Muscle of leg (tissue), 11 donors: ENCODE results near the gene EYS. TPM values are rescaled to one million over a fixed set of nuclear protein-coding genes. Genes with fewer than 3 reads are reported as not detected.

Experiments used
- DNase-seq: peaks from one replicate; pipeline ENCODE4 v3.0.0; 2013
- H3K27ac ChIP-seq: one replicate; pipeline ENCODE4 v1.5.1; 2013; ENCODE audit warnings: mild to moderate bottlenecking, low read length, control low read depth
- H3K27me3 ChIP-seq: one replicate; pipeline ENCODE4 v1.6.1; 2013; ENCODE audit warnings: low read length; ENCODE audit not compliant: control insufficient read depth, insufficient read depth
- H3K36me3 ChIP-seq: one replicate; pipeline ENCODE4 v1.6.1; 2013; ENCODE audit warnings: low read length; ENCODE audit not compliant: control insufficient read depth, insufficient read depth
- H3K4me1 ChIP-seq: one replicate; pipeline ENCODE4 v1.6.1; 2013; ENCODE audit warnings: low read length; ENCODE audit not compliant: control insufficient read depth, insufficient read depth
- H3K4me3 ChIP-seq: one replicate; pipeline ENCODE4 v1.5.1; 2013; ENCODE audit warnings: low read length, control low read depth
- H3K9me3 ChIP-seq: replicated peaks from 2 replicates; pipeline ENCODE4 v1.6.1; 2013; ENCODE audit warnings: low read depth, low read length; ENCODE audit not compliant: control insufficient read depth
- WGBS: methylation state at CpG from one replicate; pipeline ENCODE4 v1.1.5; 2013; ENCODE audit warnings: missing lambda C conversion rate; ENCODE audit not compliant: insufficient coverage; 5-methylcytosine and 5-hydroxymethylcytosine counted together
- polyA plus RNA-seq, 8 donors: library from polyadenylated mRNA; unstranded; fragments of 120-200 nt; gene quantifications; one replicate each; pipeline versions ENCODE4 v1.2.1 to v1.2.3, GENCODE V29; 2013; ENCODE audit warnings: inconsistent platforms in 1 of 8, low replicate concordance in 1 of 8; ENCODE audit not compliant: insufficient read length in 8 of 8, insufficient read depth in 1 of 8
- total RNA-seq: library from RNA; stranded (reverse); fragments of 120-200 nt; gene quantifications from one replicate; pipeline ENCODE4 v1.2.4, GENCODE V29; 2013

Gene EYS
- total and polyA plus RNA-seq, 9 donors = 0.24 to 1.1 (median 0.66) TPM

DNA sequence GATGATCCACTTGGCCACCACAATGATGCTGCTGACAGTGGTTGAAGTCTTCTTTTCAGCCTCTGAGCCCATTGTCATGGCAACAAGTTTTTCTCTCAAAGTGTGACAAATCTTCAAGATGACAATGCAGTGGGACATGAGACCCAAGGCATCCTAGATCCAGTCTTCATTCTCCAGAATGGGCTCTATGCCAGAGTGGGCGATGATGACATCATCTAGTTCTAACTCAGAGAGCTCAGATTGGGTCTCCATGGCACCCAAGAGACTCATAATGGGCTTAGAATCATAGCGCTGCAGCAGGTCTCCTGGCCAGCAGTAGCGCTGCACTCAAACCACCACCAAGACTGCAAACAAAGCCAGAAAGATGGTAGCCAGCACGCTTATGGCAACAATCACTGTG is 973.6 kb downstream of the EYS start:
- 91% methylated on average over 4 of the region's 4 CpGs for WGBS
- Histone ChIP-seq H3K9me3 (peaks cover 13% of the 10 kb centered on the region), H3K27ac (no peak overlapping the region), H3K4me1 (no peaks in the 10 kb centered on the region), H3K4me3 (no peak overlapping the region), H3K27me3 (no peaks in the 10 kb centered on the region), H3K36me3 (no peaks in the 10 kb centered on the region)
- DNase-seq = no peak

GRCh38 chr6:64732888-64733287 is 974.1 kb downstream of the EYS start:
- Histone ChIP-seq H3K36me3 (no peaks in the 10 kb centered on the region), H3K4me1 (no peaks in the 10 kb centered on the region), H3K27ac (no peak overlapping the region), H3K4me3 (no peak overlapping the region), H3K27me3 (no peaks in the 10 kb centered on the region), H3K9me3 (peaks cover 11% of the 10 kb centered on the region)
- DNase-seq = no peak

DNA sequence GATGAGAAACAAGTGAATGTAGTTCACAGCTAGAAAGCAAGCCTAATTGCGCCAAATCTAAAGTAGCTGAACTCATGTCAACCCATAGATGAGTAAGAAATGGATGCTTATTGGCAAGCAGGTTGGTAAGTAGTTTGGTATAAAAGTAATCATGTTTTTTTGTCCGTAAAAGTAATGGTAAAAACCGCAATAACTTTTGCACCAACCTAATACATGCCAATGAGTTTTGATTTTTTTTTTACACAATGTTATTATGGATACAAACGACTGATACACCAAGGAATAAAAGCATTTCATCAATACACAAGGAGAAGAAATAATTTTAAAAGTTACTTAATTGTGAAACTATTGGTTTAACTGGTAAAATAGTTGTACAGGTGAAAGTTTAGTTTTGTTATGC is 977.5 kb downstream of the EYS start:
- Histone ChIP-seq H3K4me3 (no peak overlapping the region), H3K36me3 (no peaks in the 10 kb centered on the region), H3K27me3 (no peaks in the 10 kb centered on the region), H3K27ac (no peak overlapping the region), H3K9me3 (peaks cover 11% of the 10 kb centered on the region), H3K4me1 (no peaks in the 10 kb centered on the region)
- DNase-seq = no peak
- WGBS = no CpG with 5 or more reads among the region's 4 CpGs

- no peaks in the 10 kb centered on the region for H3K4me1 ChIP-seq
- no CpG with 5 or more reads among the region's 5 CpGs for WGBS
- DNase-seq = no peak
- H3K36me3 ChIP-seq = no peaks in the 10 kb centered on the region
- no peak overlapping the region for H3K4me3 ChIP-seq
- no peaks in the 10 kb centered on the region for H3K27me3 ChIP-seq
- H3K27ac ChIP-seq = no peak overlapping the region
- H3K9me3 ChIP-seq = peaks cover 11% of the 10 kb centered on the region
These were observed 980.0 kb downstream of the EYS start for GRCh38 chr6:64727075-64727474.

GRCh38 chr6:64724091-64724490 is 982.9 kb downstream of the EYS start:
- Histone ChIP-seq H3K27me3 (no peaks in the 10 kb centered on the region), H3K36me3 (no peaks in the 10 kb centered on the region), H3K4me1 (no peaks in the 10 kb centered on the region), H3K4me3 (no peak overlapping the region), H3K27ac (no peak overlapping the region), H3K9me3 (peaks cover 5% of the 10 kb centered on the region)
- WGBS = no CpG with 5 or more reads among the region's 3 CpGs
- DNase-seq = no peak

GRCh38 chr6:64723327-64724058 is 983.5 kb downstream of the EYS start:
- no peak overlapping the region for H3K4me3 ChIP-seq
- no peaks in the 10 kb centered on the region for H3K36me3 ChIP-seq
- H3K27ac ChIP-seq = no peak overlapping the region
- no peaks in the 10 kb centered on the region for H3K4me1 ChIP-seq
- no peak for DNase-seq
- no peaks in the 10 kb centered on the region for H3K27me3 ChIP-seq
- no CpG with 5 or more reads among the region's 5 CpGs for WGBS
- H3K9me3 ChIP-seq = peaks cover under 1% of the 10 kb centered on the region

DNA sequence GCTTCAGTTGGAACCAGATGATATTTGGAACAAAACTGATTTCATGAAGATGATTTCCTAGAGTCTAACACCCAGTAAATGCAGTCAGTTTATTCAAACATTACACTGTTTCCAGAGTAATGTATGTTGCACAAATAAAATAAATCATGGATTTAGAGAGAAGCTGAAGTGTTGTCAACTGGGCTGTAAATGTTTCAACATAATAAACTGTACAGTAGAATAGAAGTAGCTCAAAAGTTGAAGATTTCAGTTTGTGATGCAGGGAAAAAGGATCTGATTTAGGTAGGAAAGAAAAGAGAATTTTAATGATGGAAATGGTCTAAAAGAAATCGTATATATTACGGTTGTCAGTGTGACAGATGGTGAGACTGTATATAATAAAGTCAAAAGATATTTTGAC is 985.2 kb downstream of the EYS start:
- no peaks in the 10 kb centered on the region for H3K36me3 ChIP-seq
- H3K4me3 ChIP-seq = no peak overlapping the region
- no peaks in the 10 kb centered on the region for H3K4me1 ChIP-seq
- H3K27ac ChIP-seq = no peak overlapping the region
- 100% methylated on average over 2 of the region's 2 CpGs for WGBS
- H3K9me3 ChIP-seq = no peaks in the 10 kb centered on the region
- DNase-seq = no peak
- no peaks in the 10 kb centered on the region for H3K27me3 ChIP-seq

GRCh38 chr6:64717281-64717680 is 989.7 kb downstream of the EYS start:
- Histone ChIP-seq H3K4me1 (no peaks in the 10 kb centered on the region), H3K4me3 (no peak overlapping the region), H3K36me3 (no peaks in the 10 kb centered on the region), H3K9me3 (no peaks in the 10 kb centered on the region), H3K27me3 (no peaks in the 10 kb centered on the region), H3K27ac (no peak overlapping the region)
- DNase-seq = no peak
- WGBS = no CpG with 5 or more reads among the region's 3 CpGs

DNA sequence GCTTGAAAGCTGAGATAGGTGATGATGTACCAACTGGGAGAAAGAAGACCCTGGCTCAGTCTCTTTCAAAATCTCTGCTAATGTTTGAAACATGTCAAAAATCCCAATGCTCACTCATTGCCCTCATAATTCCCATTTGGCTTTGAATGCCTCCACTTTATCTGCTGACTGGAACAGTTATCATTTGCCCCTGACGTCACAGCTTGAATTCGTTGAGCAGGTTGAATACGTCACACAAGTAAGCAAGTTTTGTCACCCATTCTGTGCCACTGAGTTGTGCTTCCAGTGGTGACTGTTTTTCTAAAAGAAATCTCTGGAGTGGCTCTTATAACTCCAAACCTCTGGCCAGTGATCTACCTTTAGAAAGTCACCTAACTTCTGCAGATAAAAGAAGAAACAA is 991.4 kb downstream of the EYS start:
- 97% methylated on average over 3 of the region's 3 CpGs for WGBS
- Histone ChIP-seq H3K27me3 (no peaks in the 10 kb centered on the region), H3K36me3 (no peaks in the 10 kb centered on the region), H3K9me3 (no peaks in the 10 kb centered on the region), H3K4me3 (no peak overlapping the region), H3K4me1 (no peaks in the 10 kb centered on the region), H3K27ac (no peak overlapping the region)
- no peak for DNase-seq

DNA sequence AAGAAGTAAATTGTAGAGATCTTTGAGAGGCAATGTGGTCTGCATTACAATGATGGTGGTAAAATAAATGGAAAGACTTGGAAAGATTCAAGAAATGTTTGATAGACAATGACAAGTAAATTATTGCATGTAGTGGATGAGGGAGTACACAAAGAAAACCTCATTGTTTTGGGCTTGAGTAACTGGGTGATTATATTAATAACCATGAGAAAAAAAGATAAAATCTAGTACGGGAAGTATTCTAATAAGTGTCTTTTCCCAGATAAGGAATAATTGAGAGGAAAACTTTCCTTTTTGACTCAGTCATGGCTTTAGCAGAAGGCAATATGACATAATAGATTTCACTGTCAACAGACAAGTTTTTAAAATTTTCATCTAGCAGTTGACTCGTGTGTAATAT is 993.0 kb downstream of the EYS start:
- Histone ChIP-seq H3K9me3 (no peaks in the 10 kb centered on the region), H3K4me1 (no peaks in the 10 kb centered on the region), H3K27me3 (no peaks in the 10 kb centered on the region), H3K4me3 (no peak overlapping the region), H3K36me3 (no peaks in the 10 kb centered on the region), H3K27ac (no peak overlapping the region)
- DNase-seq = no peak
- no CpG with 5 or more reads among the region's 2 CpGs for WGBS

- WGBS = no CpG with 5 or more reads among the region's 1 CpG
- Histone ChIP-seq H3K4me1 (no peaks in the 10 kb centered on the region), H3K4me3 (no peak overlapping the region), H3K9me3 (no peaks in the 10 kb centered on the region), H3K27ac (no peak overlapping the region), H3K36me3 (no peaks in the 10 kb centered on the region), H3K27me3 (no peaks in the 10 kb centered on the region)
- DNase-seq = no peak
These were observed 993.9 kb downstream of the EYS start for GRCh38 chr6:64713175-64713574.
